GM21381 (cell line): ENCODE measurements around the gene MC1R.
A peak's percentile ranks its signal among the peaks of the same experiment; 100 is the strongest.
"Not testable (repeated sequence)": the region's sequence is repeated elsewhere in the genome, so short reads cannot be mapped to it uniquely, and the experiment has no call there.

Source experiments
- ATAC-seq: cut with Tn5 transposase; IDR thresholded peaks from one replicate; pipeline ENCODE4 v1.9.1; 2021; ENCODE audit warnings: mild to moderate bottlenecking, moderate library complexity; ENCODE audit not compliant: unreplicated experiment

MC1R gene

DNA sequence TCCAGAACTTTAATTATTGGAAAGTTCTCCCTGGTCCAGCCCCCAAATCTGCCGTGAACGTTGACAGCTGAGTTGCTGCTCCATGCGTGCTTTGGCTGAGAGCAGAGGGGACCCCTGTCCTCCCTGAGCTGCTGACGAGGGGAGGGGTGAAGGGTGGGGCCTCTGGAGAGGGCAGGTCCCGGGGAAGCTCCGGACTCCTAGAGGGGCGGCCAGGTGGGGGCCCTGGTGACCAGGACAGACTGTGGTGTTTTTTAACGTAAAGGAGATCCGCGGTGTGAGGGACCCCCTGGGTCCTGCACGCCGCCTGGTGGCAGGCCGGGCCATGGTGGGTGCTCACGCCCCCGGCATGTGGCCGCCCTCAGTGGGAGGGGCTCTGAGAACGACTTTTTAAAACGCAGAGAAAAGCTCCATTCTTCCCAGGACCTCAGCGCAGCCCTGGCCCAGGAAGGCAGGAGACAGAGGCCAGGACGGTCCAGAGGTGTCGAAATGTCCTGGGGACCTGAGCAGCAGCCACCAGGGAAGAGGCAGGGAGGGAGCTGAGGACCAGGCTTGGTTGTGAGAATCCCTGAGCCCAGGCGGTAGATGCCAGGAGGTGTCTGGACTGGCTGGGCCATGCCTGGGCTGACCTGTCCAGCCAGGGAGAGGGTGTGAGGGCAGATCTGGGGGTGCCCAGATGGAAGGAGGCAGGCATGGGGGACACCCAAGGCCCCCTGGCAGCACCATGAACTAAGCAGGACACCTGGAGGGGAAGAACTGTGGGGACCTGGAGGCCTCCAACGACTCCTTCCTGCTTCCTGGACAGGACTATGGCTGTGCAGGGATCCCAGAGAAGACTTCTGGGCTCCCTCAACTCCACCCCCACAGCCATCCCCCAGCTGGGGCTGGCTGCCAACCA lies at the start of gene MC1R:
TSS of gene MC1R (plus strand) at position 410 of the 895 bp plus-strand sequence. CDS start at position 807, 397 bp downstream.
- ATAC-seq = no peak

DNA sequence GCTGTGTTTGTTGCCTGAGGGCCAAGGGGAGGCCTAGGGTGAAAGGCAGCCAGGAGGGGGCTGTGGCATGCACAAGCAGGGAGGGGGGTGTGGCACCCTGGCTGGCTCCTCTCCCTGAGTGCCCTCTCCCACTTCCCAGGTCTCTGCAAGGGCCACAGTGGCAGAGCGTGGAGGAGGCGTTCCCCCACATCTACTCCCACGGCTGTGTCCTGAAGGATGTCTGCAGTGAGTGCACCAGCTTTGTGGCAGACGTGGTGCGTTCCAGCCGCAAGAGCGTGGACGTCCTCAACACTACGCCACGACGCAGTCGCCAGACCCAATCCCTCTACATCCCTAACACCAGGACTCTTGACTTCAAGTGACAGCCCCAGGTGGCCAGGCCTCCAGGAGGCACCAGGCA lies 48.8 kb upstream of the MC1R start:
- no peak for ATAC-seq

DNA sequence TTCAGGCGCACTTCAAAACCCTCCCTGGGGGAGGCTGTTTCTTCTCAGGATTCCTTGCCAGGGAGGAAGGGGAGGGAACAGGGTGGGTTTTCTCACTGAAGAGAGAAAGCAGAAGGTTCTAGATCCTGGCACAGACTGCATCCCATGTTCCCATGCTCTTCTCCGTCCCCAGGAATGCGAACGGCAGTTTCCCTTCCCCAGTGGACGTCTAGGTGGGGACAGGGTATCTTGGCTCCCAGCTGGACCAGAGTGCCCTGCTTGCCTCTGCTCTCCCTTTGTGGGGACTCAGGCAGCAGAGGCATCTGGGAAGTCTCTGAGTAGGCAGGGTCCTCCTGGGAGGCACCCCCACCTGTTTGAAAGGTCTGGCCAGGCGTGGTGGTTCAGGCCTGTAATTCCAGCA lies 48.2 kb upstream of the MC1R start:
- no peak for ATAC-seq

DNA sequence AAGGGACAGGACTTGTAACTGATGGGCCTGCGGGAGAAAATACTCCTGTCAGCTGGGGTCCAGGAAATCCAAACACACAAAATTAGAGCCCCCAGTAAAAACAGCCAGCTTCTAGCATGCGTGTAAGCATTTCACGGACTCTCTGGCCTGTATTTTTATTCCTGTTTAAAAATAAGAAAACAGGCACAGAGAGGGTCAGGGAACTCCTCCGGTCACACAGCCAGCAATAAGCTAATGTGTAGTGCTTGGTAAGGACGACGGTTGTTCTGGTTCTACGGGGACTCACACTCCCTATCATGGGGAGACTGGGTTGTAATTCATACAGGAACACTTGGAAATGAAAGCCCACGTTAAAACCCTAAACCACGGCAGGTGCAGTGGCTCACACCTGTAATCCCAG lies 46.8 kb upstream of the MC1R start:
- ATAC-seq = no peak

DNA sequence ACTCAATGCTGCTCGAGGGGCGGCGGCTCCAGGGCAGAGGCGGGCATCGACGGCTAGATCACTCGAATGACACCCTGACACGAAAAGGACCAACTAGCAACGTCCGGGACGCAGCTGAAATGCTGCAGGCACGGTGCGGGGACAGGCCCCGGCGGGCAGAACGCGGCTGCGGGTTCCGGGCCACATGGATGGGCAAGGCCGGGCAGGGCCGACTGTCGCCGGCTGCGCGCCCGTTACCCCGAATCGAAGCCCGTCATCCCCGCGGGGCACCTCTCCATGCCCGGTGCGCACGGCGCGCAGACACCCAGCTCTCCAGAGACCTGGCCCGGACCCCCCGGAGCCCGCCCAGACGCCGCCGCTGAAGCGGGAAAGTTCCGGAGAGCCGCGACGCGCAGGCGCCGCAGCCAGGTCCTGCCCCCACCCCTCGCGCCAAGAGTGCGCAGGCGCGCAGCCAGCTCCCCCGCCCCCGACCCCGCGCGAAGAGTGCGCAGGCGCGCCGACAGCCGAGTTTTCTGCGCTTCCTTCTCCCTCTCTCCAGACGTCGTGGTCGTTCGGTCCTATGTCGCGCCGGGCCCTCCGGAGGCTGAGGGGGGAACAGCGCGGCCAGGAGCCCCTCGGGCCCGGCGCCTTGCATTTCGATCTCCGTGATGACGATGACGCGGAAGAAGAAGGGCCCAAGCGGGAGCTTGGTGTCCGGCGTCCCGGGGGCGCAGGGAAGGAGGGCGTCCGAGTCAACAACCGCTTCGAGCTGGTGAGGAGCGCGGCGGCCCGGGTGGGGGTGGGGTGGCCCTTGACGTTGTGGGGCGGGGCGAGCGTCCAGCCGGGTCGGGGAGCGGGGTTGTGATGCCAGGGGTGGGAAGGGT lies 45.3 kb upstream of the MC1R start, which contains the start of gene TCF25:
TSS of gene TCF25 (plus strand) at position 484 of the 863 bp plus-strand sequence. CDS start at position 560, 76 bp downstream.
- ATAC-seq = peak; percentile 36

DNA sequence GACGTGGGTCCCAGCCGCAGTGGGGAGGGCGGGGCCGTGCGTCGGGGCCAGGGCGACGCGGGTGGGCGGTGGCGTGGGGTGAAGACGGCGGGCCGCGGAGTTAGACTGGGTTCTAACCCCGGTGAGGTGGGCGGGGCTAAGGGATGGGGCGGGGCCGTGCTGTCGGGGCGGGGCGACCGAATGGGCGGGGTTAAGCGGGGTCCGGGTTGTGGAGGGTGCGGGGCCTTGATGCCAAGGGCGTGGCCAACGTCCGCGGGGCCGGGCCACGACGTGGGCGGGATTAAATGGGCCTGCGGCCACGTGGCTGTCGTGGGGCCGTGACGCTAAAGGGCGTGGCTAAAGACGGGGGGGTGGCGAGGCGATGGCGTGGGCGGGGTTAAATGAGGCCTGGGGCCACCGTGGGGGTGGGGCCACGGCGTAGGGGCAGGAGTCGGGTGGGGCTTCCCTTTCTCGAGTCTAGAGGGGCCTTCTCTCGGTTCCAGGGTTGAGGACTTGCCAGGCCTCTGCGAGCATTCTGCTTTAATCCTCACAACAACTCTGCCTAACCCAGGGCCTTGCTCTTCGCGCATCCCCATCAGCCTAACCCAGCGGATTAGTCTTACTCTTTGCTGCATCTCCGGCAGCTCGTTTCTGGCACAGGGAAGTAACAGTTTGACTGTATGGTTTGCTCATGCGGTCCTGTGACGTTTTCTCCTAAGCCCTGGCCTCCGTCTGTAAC lies 44.5 kb upstream of the MC1R start:
- peak; percentile 64 for ATAC-seq

DNA sequence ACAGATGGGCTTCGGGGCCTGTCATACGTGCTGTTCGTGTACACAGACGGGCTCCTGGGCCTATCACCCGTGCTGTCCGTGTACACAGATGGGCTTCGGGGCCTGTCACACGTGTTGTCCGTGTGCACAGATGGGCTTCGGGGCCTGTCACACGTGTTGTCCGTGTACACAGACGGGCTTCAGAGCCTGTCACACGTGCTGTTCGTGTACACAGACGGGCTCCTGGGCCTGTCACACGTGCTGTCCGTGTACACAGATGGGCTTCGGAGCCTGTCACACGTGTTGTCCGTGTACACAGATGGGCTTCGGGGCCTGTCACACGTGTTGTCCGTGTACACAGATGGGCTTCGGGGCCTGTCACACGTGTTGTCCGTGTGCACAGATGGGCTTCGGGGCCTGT lies 39.5 kb upstream of the MC1R start:
- ATAC-seq = not testable (repeated sequence)

DNA sequence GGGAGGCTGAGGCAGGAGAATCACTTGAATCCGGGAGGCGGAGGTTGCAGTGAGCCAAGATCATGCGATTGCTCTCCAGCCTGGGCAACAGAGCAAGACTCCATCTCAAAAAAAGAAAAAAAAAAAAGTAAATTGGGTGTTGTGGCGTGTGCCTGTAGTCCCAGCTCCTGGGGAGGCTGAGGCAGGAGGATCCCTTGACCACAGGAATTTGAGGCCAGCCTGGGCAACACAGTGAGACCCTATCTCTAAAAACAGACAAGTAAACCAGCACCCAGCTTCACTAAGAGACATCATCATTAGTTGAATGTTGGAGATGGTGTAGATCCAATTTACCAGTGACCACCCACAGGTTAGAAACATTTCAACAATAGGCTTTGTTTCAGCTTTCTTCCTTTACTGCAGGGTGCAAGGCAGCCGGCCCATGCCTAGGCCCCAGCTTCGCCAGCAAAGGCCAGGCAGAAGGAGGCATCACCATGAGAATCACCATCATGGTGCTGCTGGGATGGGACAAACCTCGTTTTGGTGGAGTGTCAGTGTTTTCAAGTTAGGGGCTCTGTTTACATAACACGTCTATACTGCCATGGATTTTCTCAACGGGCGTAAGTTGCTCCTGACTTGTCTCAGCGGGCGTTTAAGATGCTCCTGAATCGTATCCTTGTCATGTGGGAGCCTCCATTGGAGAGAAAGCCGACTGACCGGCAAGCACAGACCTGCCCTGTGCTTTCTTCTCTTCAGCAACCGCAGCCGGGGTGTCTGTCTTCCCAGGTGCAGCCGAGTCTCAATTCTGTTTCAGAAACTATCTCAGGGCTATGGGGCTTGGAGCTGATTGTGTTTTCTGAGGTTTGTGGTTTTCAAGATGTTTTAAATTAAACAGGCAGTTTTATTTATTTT lies 37.9 kb upstream of the MC1R start:
- ATAC-seq = no peak

DNA sequence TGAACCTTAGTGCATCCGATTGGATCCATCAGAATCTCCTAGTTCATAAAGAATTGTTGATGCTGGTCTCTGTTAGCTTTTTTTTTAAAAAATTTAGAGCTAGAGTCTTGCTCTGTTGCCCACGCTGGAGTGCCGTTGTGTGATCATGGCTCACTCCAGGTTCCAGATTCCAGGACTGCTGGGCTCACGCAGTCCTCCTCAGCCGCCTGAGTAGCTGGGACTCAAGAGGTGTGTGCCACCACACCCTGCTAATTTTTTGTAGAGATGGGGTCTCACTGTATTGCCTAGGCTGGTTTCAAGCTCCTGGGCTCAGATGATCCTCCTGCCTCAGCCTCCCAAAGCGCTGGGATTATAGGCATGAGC lies 37.3 kb upstream of the MC1R start:
- ATAC-seq = no peak

DNA sequence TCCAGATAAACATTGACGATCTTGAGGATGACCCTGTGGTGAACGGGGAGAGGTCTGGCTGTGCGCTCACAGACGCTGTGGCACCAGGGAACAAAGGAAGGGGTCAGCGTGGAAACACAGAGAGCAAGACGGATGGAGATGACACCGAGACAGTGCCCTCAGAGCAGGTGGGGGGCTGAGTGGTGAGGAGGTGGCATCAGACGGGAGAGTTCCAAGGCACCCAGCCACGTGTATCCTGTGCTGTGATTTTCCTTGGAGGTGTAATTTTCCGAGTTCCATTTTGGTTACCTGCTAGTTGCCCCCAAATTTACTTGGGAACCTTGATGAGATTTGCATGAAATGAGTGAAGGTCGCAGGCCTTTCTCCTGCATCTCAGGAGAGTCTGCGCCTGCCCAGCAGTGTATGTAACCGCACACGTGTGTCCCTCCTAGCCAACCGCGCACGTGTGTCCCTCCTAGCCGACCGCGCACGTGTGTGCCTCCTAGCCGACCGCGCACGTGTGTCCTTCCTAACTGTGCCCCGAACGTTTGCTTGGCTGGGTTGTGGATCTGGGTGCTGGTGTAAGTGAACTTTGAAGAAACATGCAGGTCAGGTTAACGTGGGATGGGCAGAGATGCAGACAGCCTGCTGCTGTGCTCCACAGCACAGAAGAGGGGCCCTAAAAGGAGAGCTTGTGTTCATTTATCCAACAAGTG lies 35.2 kb upstream of the MC1R start:
- ATAC-seq = no peak

DNA sequence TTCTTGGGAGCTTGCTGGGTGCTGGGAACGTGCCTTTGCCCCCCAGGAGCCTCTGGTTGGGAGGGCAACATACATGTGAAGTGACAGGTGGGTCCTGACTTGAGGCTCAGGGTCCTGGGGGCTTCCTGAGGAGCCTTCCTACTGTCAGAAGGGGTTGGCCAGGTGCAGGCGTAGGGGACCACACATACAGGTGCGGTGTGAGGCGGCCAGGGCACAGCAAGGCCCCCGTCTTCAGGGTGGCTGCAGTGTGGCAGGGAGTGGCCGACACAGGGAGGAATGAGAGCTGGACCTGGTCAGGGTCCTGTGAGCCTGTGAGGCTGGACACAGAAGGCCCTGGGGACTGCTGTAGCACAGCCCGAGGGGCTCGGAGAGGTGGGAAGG lies 34.6 kb upstream of the MC1R start:
- ATAC-seq = no peak

DNA sequence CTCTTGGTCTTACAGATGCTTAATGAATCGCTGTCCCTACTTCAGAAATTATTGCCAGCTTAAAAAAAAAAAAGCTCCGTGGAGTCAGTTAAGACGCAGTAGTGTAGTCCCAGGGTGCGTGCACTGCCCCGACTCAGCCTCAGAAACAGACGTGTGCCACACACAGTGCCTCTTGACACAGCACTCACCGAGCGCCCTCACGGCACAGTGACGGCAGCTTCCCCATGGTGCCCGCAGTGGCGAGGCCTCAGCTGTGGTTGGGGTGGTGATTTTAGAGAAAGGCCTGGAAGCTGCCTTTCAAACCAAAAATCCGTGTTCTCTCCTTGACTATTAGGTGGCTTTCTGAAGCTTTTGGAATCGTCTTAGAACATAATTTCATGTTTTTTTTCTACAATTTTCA lies 31.4 kb upstream of the MC1R start:
- ATAC-seq = no peak

DNA sequence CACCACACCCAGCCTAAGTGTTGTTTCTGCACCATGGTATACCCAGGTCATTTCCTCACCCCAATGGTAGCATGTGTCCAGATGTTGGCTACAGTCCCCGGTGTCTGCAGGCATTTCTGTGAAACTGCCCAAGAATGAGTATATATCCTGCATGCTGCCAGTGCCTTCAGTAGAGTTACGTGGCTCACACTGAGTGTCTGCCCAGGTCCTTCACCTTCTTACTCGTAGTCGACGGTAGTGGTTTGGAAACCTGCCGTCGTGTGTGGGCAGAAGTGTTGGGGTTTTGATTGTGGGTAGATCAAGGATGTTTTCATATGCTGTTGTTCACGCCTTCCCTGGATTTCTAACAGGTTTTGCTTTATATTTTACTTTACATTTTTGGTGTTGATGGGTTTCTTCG lies 28.5 kb upstream of the MC1R start:
- no peak for ATAC-seq

DNA sequence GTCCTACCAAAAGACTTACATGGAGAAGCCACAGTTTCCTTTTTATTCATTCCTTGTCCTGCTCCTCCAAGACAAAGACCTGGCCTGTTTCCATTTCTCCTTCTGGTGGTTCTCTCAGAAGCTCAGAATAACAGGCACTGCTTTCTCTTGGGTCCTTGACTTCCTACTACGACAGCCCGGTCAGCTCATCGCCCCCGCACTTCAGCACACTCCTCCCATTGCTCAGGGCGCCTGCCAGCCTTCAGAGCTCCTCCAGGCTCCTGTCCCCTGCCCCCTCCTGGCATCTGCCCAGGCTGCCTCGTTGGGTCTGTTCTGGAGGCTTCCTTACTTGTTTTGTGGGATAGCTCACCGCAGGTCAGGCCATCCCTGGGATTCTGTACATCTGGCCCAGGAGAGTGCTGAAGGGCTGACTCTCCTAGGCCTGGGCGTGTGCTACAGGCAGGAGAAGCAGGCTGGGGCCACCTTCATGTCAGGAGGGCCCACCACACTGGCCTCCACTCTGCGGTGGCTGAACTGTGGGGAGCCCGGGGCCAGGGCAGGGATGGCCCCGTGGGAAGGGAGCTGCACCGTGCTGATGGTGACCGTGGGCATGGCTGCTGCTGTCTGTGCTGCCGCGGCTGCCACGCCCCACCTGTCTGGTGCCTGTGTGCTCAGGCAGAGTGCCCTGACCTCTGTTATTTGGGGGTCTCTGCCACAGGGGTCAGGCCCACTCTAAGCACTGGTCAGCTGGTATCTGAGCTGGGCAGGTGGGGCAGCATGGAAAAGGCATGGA lies 27.6 kb upstream of the MC1R start:
- no peak for ATAC-seq

DNA sequence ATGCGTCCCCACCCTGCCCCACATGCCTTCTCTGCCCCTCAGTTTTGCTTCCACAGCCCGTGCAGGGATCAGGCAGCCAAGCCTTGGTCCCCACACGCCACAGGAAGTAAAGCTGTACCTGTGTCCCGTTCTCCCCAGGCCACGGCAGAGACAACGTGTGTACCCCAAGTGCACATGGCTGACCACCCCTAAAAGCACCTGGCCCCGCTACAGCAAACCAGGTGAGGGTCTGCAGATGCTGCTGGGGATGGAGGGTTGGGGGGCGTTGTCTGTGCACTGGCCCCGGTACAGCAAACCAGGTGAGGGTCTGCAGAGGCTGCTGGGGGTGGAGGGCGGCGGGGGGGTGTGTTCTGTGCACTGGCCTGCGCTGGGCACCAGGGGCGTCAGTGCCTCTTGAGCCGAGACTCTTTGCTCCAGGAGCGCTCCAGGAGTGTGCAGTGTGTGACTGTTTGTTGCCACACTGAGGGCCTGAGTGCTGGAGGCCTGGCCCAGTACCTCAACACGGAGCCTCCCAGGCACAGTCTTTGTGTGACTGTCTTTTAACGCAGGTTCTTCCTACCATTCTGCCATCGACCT lies 26.5 kb upstream of the MC1R start:
- ATAC-seq = no peak

DNA sequence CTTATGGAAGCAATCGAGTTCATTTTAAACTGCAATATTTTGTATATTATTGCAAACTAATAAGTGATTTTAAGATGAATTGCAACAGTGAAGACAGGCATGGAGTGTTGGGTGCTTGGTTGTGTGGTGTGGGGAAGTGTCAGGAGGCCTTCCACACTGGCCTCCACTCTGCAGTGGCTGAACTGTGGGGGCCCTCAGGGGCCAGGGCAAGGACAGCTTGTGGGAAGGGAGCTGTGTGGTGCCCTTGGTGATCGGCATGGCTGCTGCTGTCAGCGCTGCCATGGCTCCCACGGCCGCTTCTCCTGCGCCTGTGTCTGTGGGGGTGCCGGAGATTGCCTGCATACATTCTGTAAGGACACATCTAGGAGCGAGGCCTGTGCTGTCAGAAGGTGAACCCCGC lies 26.0 kb upstream of the MC1R start:
- no peak for ATAC-seq

DNA sequence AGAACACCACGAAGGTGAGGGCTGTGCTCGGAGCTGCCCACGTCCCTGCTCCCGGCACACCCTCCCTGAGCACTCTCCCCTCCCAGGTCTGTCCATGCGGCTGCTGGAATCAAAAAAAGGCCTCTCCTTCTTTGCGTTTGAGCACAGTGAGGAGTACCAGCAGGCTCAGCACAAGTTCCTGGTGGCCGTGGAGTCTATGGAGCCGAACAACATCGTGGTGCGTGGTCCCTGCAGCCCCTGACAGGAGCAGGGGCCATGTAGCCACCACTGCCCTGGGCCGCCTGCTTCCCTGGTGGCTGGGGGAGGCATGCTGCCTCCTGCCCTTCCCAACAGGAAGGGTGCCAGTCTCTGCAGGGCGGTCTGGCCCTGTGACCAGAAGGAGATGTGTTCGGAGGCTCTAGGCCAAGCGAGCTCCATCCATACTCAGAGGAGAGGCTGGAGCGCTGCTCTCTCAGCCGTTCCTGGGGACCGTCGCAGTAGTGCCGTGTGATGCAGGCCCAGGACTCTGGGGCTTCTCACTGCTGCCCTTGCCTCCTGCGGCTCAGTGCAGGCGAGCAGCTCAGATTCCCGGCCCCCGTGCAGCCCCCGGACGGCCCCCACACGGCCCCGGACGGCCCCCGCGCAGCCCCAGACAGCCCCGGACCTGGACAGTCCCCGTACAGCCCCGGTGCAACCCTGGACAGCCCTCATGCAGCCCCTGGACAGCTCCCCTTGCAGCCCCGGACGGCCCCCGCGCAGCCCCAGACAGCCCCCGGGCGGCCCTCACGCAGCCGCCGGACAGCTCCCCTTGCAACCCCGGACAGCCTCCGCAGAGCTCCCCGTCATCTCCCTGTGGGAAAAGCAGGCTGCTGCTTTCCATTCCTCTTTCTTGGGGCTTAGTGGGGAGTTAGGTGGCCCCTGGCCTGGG lies 24.8 kb upstream of the MC1R start:
- ATAC-seq = no peak
